GM12878 (cell line): Measurements from ENCODE around the gene DUSP16. TPM values are rescaled to one million over a fixed set of nuclear protein-coding genes. Genes with fewer than 3 reads are reported as not detected.

Experiments
- ATF7 ChIP-seq: fragments of 450-650 bp; IDR thresholded peaks from 2 replicates; pipeline ENCODE4 v1.6.1; 2016; ENCODE audit warnings: low read depth, mild to moderate bottlenecking
- BRCA1 ChIP-seq: IDR thresholded peaks from 2 replicates; pipeline ENCODE4 v1.6.1; 2011; ENCODE audit warnings: low read depth, low read length, improper control_type of control experiment
- CBX3 ChIP-seq: fragments of 200-600 bp; sonication (generic); IDR thresholded peaks from 2 replicates; pipeline ENCODE4 v1.6.1; 2016; ENCODE audit warnings: low read depth, borderline replicate concordance
- MXI1 ChIP-seq: fragments of 150-350 bp; IDR thresholded peaks from 2 replicates; pipeline ENCODE4 v1.6.1; 2011; ENCODE audit warnings: low read depth, mild to moderate bottlenecking, inconsistent platforms, low read length, improper control_type of control experiment
- NFYA ChIP-seq: IDR thresholded peaks from 2 replicates; pipeline ENCODE4 v1.6.1; 2011; ENCODE audit warnings: low read depth, mild to moderate bottlenecking, low read length, improper control_type of control experiment, borderline replicate concordance
- POLR2AphosphoS2 ChIP-seq: IDR thresholded peaks from 2 replicates; pipeline ENCODE4 v1.6.1; 2011; ENCODE audit warnings: low read depth, mild to moderate bottlenecking, low read length, improper control_type of control experiment, moderate library complexity
- RELA ChIP-seq: fragments of 450-650 bp; IDR thresholded peaks from 2 replicates; pipeline ENCODE4 v1.8.0; 2014; ENCODE audit warnings: borderline replicate concordance; ENCODE audit not compliant: partially characterized antibody
- RUNX3 ChIP-seq: IDR thresholded peaks from 2 replicates; pipeline ENCODE4 v1.6.1; 2012; ENCODE audit warnings: low read length, inconsistent platforms
- TCF3 ChIP-seq: IDR thresholded peaks from 2 replicates; pipeline ENCODE4 v1.6.1; 2012; ENCODE audit warnings: low read depth, mild to moderate bottlenecking, low read length, borderline replicate concordance; ENCODE audit not compliant: insufficient read depth
- polyA plus RNA-seq, 11 experiments: library from polyadenylated mRNA; depleted of rRNA in 4 of 11; unstranded in 6 of 11; stranded (reverse) in 5 of 11; fragments of >200 nt; fragmentation: Nextera tagmentation in 4 of 11; fragmentation: Illumina TruSeq in 1 of 11; extraction: Ambion mirVana in 4 of 11; extraction: Trizol in 1 of 11; gene quantifications; 1 replicate in 1 of 11; 2 replicates in 10 of 11; pipeline versions ENCODE4 v1.2.1 to v1.2.3, GENCODE V29; 2011 to 2016; ENCODE audit warnings: inconsistent platforms in 2 of 11, missing spikeins in 2 of 11, low read depth in 1 of 11
- total RNA-seq, 4 experiments: library from RNA; depleted of rRNA in 3 of 4; stranded (reverse); fragments of >200 nt in 3 of 4; fragmentation: Illumina TruSeq in 1 of 4; extraction: Trizol in 1 of 4; gene quantifications; 2 replicates each; pipeline versions ENCODE4 v1.2.1 to v1.2.3, GENCODE V29; 2013 to 2021
- TF ChIP-seq, protein P1 (sequence below): fragments of 450-650 bp; IDR thresholded peaks from 2 replicates; pipeline ENCODE4 v1.6.1; 2018; ENCODE audit warnings: mild to moderate bottlenecking, low read depth, moderate library complexity; ENCODE audit not compliant: partially characterized antibody
- TF ChIP-seq, protein P2 (sequence below): fragments of 450-650 bp; formaldehyde crosslinking; IDR thresholded peaks from 2 replicates; pipeline ENCODE4 v1.4.0; 2022; ENCODE audit warnings: mild to moderate bottlenecking, moderate library complexity
- TF ChIP-seq, protein P3 (sequence below): fragments of 450-650 bp; IDR thresholded peaks from 2 replicates; pipeline ENCODE4 v1.6.1; 2017; ENCODE audit warnings: borderline replicate concordance
- TF ChIP-seq, protein P4 (sequence below): fragments of 450-650 bp; IDR thresholded peaks from 2 replicates; pipeline ENCODE4 v1.6.1; 2016; ENCODE audit warnings: mild to moderate bottlenecking

Gene DUSP16
- total and polyA plus RNA-seq, 10 of the 15 experiments (the other 5 are each of a cell fraction or from before 2014, with no cell fraction given) = 3.9 to 75.3 (median 26.8) TPM

DNA sequence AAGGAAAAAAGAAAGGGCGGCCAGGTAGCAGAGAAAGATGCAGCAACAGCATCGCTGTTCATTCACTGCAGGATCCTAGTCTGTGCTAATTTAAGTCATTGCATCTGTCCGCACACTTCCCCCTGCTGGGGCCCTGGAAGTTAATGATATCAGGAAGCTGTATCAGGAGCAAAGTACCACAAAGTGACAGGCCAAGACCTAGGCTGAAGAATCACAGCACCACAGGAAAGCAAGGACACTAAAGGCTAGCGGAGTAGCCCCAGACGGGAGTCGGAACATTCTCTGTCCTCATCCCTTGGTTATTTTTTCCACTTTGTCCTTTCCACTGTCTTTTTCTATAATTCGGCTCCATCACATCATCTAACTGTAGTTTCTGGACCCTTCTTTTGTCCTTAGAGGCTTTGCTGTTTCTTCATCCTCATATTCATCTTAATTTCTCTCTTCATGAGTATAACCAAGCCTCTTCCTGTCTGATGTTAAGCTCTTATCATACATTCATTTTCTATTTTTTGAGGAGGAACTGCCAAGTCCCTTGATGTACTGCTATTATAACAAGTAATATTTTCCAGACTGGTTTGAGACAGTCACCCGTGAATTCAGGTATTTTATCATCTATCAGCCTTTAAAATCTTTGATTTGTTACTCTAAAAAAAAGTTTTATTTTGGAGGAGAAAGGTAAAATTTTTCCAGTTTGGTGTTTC is 28.3 kb downstream of the DUSP16 start (continued):
- TF ChIP-seq, protein P1, sequence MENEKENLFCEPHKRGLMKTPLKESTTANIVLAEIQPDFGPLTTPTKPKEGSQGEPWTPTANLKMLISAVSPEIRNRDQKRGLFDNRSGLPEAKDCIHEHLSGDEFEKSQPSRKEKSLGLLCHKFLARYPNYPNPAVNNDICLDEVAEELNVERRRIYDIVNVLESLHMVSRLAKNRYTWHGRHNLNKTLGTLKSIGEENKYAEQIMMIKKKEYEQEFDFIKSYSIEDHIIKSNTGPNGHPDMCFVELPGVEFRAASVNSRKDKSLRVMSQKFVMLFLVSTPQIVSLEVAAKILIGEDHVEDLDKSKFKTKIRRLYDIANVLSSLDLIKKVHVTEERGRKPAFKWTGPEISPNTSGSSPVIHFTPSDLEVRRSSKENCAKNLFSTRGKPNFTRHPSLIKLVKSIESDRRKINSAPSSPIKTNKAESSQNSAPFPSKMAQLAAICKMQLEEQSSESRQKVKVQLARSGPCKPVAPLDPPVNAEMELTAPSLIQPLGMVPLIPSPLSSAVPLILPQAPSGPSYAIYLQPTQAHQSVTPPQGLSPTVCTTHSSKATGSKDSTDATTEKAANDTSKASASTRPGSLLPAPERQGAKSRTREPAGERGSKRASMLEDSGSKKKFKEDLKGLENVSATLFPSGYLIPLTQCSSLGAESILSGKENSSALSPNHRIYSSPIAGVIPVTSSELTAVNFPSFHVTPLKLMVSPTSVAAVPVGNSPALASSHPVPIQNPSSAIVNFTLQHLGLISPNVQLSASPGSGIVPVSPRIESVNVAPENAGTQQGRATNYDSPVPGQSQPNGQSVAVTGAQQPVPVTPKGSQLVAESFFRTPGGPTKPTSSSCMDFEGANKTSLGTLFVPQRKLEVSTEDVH = no peak
- no peak for TF ChIP-seq RUNX3
- TF ChIP-seq RELA = no peak
- TF ChIP-seq ATF7 = no peak
- TF ChIP-seq, protein P2, sequence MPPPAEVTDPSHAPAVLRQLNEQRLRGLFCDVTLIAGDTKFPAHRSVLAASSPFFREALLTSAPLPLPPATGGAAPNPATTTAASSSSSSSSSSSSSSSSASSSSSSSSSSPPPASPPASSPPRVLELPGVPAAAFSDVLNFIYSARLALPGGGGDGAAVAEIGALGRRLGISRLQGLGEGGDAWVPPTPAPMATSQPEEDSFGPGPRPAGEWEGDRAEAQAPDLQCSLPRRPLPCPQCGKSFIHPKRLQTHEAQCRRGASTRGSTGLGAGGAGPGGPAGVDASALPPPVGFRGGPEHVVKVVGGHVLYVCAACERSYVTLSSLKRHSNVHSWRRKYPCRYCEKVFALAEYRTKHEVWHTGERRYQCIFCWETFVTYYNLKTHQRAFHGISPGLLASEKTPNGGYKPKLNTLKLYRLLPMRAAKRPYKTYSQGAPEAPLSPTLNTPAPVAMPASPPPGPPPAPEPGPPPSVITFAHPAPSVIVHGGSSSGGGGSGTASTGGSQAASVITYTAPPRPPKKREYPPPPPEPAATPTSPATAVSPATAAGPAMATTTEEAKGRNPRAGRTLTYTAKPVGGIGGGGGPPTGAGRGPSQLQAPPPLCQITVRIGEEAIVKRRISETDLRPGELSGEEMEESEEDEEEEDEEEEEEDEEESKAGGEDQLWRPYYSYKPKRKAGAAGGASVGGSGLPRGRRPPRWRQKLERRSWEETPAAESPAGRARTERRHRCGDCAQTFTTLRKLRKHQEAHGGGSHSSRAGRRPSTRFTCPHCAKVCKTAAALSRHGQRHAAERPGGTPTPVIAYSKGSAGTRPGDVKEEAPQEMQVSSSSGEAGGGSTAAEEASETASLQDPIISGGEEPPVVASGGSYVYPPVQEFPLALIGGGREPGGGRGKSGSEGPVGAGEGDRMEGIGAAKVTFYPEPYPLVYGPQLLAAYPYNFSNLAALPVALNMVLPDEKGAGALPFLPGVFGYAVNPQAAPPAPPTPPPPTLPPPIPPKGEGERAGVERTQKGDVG = no peak
- no peak for TF ChIP-seq POLR2AphosphoS2
- TF ChIP-seq NFYA = no peak
- TF ChIP-seq MXI1 = no peak
- TF ChIP-seq, protein P3, sequence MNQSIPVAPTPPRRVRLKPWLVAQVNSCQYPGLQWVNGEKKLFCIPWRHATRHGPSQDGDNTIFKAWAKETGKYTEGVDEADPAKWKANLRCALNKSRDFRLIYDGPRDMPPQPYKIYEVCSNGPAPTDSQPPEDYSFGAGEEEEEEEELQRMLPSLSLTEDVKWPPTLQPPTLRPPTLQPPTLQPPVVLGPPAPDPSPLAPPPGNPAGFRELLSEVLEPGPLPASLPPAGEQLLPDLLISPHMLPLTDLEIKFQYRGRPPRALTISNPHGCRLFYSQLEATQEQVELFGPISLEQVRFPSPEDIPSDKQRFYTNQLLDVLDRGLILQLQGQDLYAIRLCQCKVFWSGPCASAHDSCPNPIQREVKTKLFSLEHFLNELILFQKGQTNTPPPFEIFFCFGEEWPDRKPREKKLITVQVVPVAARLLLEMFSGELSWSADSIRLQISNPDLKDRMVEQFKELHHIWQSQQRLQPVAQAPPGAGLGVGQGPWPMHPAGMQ = no peak
- no peak for TF ChIP-seq BRCA1
- TF ChIP-seq TCF3 = no peak
- no peak for TF ChIP-seq CBX3
- TF ChIP-seq, protein P4, sequence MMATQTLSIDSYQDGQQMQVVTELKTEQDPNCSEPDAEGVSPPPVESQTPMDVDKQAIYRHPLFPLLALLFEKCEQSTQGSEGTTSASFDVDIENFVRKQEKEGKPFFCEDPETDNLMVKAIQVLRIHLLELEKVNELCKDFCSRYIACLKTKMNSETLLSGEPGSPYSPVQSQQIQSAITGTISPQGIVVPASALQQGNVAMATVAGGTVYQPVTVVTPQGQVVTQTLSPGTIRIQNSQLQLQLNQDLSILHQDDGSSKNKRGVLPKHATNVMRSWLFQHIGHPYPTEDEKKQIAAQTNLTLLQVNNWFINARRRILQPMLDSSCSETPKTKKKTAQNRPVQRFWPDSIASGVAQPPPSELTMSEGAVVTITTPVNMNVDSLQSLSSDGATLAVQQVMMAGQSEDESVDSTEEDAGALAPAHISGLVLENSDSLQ = no peak
